GM18951 (cell line): ENCODE results near the gene USH1C.

Source experiments
- POLR2A ChIP-seq: IDR thresholded peaks from 4 replicates; pipeline ENCODE4 v1.6.1; 2011; ENCODE audit warnings: mild to moderate bottlenecking; ENCODE audit not compliant: insufficient read length, insufficient read depth; ENCODE audit errors: extremely low read depth
- in situ Hi-C: fragments of 300-500 bp; cut with MboI; formaldehyde crosslinking; loops from one replicate; pipeline ENCODE4 v1.12.0; 2022; ENCODE audit warnings: low sequenced_read_pairs, mixed read lengths, inconsistent platforms; ENCODE audit not compliant: unreplicated experiment

The USH1C gene

DNA sequence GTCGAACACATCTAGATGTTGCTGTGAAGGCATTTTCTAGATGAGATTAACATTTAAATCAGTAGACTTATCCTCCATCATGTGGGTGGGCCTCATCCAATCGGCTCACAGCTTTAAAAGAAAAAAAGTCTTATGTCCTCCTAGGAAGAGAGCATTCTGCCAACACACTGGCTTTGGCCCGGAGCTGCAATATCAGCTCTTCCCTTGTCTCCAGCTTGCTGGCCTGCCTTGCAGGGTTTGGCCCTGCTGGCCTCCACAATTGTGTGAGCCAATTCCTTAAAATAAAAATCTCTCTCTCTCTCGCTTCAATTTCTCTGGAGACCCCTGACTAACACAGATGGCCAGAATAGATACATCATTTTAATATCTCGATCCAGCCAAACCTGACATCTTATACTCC, 54.5 kb downstream of the USH1C start:
- in situ Hi-C loops = loop anchor here (10.0 kb wide), 1 partner anchor 105 kb away; the partner anchor contains the start of gene KCNJ11
- no peak for TF ChIP-seq POLR2A

DNA sequence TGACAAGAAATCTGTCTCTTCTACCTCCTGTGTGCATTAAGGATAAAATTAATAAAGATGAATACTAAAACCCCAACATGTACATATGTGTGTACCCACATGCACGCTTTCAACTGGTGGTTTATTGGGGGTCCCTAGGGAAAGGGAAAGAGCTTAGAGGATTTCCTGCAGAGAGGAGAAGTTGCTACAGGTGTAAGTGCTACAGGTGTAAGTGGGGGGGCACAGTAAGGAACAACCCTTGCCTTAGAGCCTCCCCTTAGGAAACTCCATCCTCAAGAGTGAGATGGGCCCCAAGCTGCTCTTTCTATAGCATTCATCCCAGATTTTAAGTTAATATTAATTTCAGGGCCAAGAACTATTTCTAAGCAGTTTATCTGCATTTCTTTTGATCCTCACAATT, 55.7 kb downstream of the USH1C start:
- no peak for TF ChIP-seq POLR2A
- in situ Hi-C loops = no loop called here

DNA sequence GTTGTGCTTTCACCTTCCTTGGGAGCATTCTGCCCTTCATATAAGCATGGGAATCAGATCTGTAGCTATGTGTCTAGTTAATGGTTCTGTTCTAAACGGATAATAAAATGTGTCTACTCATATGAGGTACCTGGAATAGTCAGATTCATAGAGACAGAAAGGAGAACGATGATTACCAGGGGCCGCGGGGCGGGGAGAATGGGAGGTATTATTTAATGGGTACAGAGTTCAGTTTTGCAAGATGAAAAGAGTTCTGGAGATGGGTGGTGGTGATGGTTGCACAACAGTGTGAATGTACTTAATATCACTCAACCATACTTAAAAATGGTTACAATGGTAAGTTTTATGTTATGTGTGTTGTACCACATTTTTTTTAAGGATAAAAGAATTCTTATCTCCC, 57.6 kb downstream of the USH1C start:
- in situ Hi-C loops = no loop called here
- no peak for TF ChIP-seq POLR2A

DNA sequence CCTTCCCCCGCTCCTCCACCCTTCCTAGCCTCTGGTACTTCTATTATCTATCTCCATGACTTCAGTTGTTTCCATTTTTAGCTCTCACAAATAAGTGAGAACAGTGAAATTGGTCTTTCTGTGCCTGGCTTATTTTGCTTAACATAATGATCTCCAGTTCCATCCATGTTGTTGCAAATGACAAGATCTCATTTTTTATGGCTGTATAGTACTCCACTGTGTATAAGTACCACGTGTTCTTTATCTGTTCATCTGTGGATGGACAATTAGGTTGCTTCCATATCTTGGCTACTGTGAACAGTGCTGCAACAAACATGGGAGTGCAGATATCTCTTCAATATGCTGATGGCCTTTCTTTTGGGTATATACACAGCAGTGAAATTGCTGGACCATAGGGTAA, 60.7 kb downstream of the USH1C start:
- TF ChIP-seq POLR2A = no peak
- in situ Hi-C loops = no loop called here

DNA sequence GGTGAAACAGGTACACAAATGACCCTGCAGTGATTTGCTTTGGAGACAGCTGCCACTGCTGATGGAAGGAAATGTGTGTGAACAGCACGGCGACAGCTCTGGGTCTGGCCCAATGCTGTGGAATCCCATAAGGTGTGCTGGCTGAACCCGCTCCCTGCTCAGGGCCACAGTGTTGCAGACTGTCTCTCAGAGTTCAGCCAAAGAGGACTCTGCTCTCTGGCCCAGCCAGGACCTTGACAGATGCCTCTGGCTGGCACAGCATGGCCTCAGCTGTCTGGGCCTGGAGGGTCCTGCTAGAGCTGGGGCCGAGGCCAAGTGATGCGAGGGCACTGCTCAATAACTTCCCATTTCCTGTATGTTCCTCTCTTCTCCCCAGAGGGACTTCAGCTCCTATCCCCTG, 62.3 kb downstream of the USH1C start:
- in situ Hi-C loops = no loop called here
- no peak for TF ChIP-seq POLR2A

DNA sequence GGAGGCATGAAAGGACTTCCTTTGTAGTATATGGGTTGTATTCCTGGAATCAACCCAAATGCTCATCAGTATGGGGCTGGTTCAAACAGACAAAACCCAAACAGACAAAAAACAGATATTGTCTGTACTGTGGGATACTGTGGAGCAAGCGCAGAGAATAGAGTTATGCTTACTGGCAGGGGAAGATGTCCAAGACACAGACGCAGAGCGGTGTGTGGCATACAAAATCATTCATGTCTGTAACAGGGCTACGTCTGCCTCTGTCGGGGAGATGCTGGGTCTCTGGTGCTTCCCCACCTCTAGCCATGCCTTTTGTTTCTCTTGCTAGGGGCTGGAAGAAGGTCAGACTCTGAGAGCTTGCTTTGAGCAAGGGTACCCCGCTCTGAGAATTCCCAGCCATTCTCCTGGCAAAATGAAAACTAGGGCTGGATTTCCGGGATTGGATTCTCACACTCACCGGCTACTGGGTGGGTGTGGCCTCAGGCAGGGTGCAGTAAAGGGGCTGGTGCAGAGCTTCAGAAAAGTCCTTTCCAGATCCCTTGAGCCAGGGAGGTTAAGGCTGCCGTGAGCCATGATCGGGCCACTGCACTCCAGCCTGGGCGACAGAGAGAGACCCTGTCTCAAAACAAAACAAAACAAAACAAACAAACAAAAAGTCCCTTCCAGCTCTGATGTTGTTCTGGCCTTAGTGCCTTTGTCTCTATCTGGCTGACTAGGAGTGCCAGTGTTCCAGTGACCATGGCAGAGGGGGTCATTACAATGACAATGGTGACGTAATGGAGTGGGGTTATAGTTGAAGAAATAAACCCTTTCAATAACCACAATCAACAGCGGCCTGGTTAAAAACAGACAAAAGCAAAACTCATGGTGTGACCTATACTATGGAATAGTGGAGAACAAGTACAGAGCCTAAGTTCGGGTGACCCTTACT, 64.7 kb downstream of the USH1C start:
- in situ Hi-C loops = no loop called here
- TF ChIP-seq POLR2A = no peak

DNA sequence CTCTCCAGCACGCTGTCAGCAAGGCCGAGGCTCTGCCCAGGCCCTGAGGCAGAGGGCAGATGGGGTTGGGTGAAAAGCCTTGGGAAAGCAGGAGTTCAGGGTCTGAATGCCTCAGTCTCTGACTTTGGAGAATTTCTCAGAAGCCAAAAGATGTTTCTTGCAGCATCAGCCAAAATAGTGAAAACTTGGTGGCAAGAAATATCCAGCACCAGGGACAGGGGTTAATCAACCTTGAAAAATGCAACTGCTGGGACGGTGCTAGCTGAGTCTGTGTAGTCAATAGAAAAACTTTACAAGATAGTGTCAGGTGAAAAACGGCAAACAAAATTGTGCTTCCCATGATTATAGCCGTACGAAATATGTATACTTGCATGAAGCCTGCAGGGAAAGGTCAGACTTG, 66.1 kb downstream of the USH1C start:
- in situ Hi-C loops = no loop called here
- no peak for TF ChIP-seq POLR2A

DNA sequence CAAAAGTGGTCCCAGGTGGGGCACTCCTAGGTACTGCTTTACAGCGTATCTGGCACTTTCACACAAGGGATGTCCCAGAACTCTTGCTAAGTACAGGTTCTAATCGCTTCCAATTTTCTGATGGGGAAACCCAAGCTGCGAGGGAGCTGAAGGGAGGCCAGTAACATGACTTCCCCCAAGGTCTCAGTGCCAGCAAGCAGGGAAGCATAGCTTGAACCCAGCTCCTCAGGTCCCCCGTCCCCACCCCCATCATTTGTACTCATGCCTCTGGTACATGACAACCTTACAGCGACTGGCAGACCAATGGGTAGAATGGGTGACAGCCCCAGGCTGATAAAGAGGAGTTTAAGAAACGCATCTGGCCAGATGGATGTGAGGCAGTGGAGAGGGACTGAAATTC, 66.9 kb downstream of the USH1C start:
- in situ Hi-C loops = no loop called here
- TF ChIP-seq POLR2A = no peak

DNA sequence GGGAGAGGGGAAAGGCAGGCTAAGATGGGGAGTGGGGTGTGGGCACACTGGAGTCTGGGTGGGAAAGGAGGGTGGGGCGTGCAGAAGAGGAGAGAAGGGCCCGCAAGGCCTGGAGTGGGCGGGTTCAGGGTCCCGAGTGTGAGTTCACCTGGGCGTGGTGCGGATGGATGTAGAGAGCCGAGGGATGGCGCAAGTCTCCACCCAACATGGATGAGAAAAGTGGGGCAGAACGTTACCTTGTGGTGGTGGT, 67.2 kb downstream of the USH1C start:
- in situ Hi-C loops = no loop called here

DNA sequence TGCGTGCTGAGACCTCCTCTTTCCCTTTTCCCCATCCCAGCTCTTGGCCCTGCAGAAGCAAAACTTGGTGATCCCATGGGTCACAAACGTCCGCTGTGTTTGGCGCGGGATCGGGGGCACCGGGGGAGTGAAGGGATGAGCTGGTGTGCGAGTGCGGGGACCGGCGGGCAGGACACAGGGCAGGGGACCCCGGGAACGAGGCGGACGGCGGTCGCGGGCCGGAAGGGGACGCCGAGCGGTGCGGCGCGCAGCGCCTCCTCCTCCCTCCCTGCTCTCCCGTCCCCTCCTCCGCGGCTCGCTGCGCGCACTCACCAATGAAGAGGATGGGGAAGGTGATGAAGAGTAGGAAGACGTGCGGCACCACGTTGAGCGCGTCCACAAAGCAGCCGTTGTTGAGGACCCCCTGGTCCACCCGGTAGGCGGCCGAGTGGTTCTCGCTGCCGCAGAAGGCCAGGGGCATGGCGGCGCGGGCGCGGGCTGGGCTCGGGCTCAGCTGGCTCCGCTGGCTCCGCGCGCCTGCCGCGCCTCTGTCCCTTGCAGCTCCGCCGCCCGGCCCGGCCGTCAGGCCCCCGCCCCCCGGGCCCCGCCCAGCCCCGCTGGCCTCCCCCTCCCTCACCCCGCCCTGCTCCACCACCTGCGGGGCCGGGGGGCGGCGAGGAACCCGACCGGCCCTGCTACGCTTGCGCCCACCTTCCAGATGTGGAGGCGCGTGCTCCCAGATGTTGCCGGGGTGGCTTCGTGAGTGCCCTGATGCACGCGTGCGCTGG, 67.7 kb downstream of the USH1C start, which contains the start of gene ABCC8:
ABCC8 (minus strand) TSS at position 529 of the 767 bp plus-strand sequence; CDS start at position 460, 69 bp downstream.
- no peak for TF ChIP-seq POLR2A
- in situ Hi-C loops = no loop called here

More for the DNA sequence above, 67.2 kb downstream of the USH1C start:
- TF ChIP-seq POLR2A = no peak

DNA sequence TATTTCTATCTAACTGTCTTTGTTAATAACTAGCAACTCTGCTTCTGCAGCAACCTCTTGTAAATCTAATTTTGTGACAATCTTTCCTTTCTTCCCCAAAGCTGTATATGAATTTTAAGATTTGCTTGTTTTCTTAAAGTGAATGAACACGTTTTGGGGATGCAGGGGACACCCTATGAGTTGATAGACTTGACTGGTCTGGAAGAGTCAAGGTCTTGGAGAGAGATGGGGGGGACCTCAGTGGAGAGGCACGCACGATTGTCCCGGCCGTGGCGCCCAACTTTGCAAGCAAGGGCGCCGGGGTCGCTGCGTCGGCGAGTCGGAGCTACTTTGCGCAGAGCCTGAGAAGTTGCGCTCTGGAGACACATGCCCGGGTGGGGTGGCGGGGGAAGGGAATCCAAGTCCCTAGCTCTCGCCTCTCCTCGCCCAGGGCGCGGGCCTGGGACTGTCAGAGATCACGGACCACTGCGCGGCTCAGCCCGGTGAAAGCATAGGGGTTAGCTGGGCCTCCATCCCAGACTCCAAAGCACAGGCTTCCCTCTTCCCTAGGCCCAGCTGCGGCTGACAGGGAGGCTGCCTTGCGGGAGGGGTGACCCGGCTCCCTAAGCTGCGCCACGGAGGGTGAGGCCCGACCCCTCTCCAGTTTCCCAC, 68.4 kb downstream of the USH1C start:
- in situ Hi-C loops = no loop called here
- TF ChIP-seq POLR2A = no peak

DNA sequence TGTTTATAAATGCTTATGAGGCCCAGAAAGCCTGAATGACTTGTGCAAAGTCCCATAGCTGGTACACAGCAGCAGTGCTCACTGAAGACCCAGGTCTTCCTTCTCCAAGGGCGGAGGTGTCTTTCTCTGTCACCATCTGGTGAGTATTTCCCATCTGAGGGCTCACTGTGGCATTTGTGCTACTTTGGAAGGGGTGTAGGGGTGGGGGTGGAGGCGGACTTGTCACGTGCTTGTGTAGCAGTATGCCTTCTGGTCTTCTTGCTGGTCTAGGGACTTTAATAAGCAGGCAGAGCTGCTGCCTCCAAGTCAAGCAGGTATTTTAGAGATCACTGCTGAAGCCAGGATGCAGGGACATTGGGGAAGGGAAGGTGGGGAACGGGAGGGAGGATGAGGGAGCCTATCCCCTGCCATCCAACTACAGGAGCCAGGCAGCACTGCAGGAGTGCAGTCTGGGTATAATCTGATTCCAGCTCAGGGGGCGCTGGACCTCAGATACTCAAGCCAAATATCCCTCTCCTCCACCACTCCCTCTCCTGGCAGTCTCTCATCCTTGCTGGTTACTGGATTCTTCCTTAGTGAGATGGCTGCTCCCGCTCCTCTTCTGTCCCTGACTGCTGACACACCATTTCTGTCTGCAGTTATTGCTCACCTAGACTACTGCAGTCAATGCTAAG, 71.0 kb downstream of the USH1C start:
- TF ChIP-seq POLR2A = no peak
- in situ Hi-C loops = no loop called here

DNA sequence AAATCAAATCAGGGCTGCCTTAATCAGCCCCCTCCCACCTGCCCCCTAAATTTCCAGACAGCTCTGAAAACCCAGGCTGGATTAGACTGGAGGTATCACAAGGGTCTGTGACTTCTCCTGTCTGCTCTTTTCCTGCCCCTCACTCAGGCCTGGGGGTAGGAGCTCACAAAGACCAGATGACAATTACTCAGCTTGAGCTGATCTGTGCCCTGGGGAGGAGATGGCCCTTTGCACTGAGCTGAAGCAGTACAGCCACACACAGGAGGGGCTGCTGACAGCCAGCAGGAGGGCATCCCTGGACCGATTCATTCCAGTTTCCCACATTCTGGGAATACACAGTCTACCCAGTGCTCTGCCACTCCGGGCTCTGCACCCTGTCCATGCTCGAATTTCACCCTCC, 71.7 kb downstream of the USH1C start:
- no peak for TF ChIP-seq POLR2A
- in situ Hi-C loops = no loop called here
